Measurements from ENCODE around the gene WTIP. TPM values are rescaled to one million over a fixed set of nuclear protein-coding genes. Genes with fewer than 3 reads are reported as not detected.
"Not testable (repeated sequence)": the region's sequence is repeated elsewhere in the genome, so short reads cannot be mapped to it uniquely, and the experiment has no call there.

Gene WTIP
- total RNA-seq, 1 donor from 2014 or later, result 25.3 TPM

- peak; percentile 84 for DNase-seq (ENCODE audit: low spot score)
Measured at GRCh38 chr19:34502582-34503411, 21.2 kb downstream of the WTIP start.

- DNase-seq (ENCODE audit: low spot score), result peak; percentile 84
Measured at GRCh38 chr19:34503531-34504272, 22.1 kb downstream of the WTIP start.

- peak; percentile 55 for DNase-seq (ENCODE audit: low spot score)
Measured at GRCh38 chr19:34504273-34504808, 22.8 kb downstream of the WTIP start.

GRCh38 chr19:34504809-34505291 is 23.3 kb downstream of the WTIP start:
- DNase-seq (ENCODE audit: low spot score), result peak; percentile 85

GRCh38 chr19:34505321-34506025 is 23.9 kb downstream of the WTIP start:
- peak; percentile 87 for DNase-seq (ENCODE audit: low spot score)

GRCh38 chr19:34506026-34506370 is 24.4 kb downstream of the WTIP start:
- no peak for DNase-seq (ENCODE audit: low spot score)

- no peak for DNase-seq (ENCODE audit: low spot score)
Measured at GRCh38 chr19:34507414-34508067, 26.0 kb downstream of the WTIP start.

- DNase-seq (ENCODE audit: low spot score), result no peak
Measured at GRCh38 chr19:34508540-34508939, 27.0 kb downstream of the WTIP start.

- DNase-seq (ENCODE audit: low spot score), result not testable (repeated sequence)
Measured at GRCh38 chr19:34510904-34511303, 29.3 kb downstream of the WTIP start.

- DNase-seq (ENCODE audit: low spot score), result peak; percentile 69
Measured at GRCh38 chr19:34512254-34512822, 30.8 kb downstream of the WTIP start.

GRCh38 chr19:34513767-34514166 is 32.2 kb downstream of the WTIP start:
- DNase-seq (ENCODE audit: low spot score), result peak; percentile 64

GRCh38 chr19:34519602-34520001 is 38.0 kb downstream of the WTIP start:
- no peak for DNase-seq (ENCODE audit: low spot score)

- DNase-seq (ENCODE audit: low spot score), result no peak
Measured at GRCh38 chr19:34523408-34523807, 41.9 kb downstream of the WTIP start.

GRCh38 chr19:34525001-34525400 is 43.4 kb downstream of the WTIP start:
- DNase-seq (ENCODE audit: low spot score), result no peak

GRCh38 chr19:34534206-34534605 is 52.6 kb downstream of the WTIP start:
- no peak for DNase-seq (ENCODE audit: low spot score)

GRCh38 chr19:34539396-34539795 is 57.8 kb downstream of the WTIP start:
- DNase-seq (ENCODE audit: low spot score), result no peak

- DNase-seq (ENCODE audit: low spot score), result no peak
Measured at GRCh38 chr19:34540811-34541557, 59.4 kb downstream of the WTIP start.

- DNase-seq (ENCODE audit: low spot score), result no peak
Measured at GRCh38 chr19:34549833-34550232, 68.3 kb downstream of the WTIP start.

GRCh38 chr19:34555447-34555846 is 73.9 kb downstream of the WTIP start:
- DNase-seq (ENCODE audit: low spot score), result no peak

- DNase-seq (ENCODE audit: low spot score), result no peak
Measured at GRCh38 chr19:34556488-34556887, 74.9 kb downstream of the WTIP start.

Measured in mesenteric fat pad (tissue), 1 donor.